Hepatocyte (in vitro differentiated cells): ENCODE measurements around the gene PSMB3. TPM values are rescaled to one million over a fixed set of nuclear protein-coding genes. Genes with fewer than 3 reads are reported as not detected.

Experiments used
- DNase-seq: peaks from one replicate; pipeline ENCODE4 v3.0.0-alpha.2; 2016; ENCODE audit warnings: low spot score
- H2AFZ ChIP-seq: fragments of 200-600 bp; sonication (generic); 2 replicates; pipeline ENCODE4 v1.6.0; 2016; ENCODE audit warnings: antibody characterized with exemption, mild to moderate bottlenecking
- H3K27ac ChIP-seq: fragments of 200-600 bp; sonication (generic); 2 replicates; pipeline ENCODE4 v1.5.1; 2016; ENCODE audit warnings: mild to moderate bottlenecking
- H3K27me3 ChIP-seq: fragments of 200-600 bp; sonication (generic); 2 replicates; pipeline ENCODE4 v1.6.1; 2016
- H3K36me3 ChIP-seq: fragments of 200-600 bp; sonication (generic); replicated peaks from 2 replicates; pipeline ENCODE4 v1.5.1; 2016; ENCODE audit warnings: low read depth; ENCODE audit not compliant: insufficient read depth
- H3K4me1 ChIP-seq: fragments of 200-600 bp; sonication (generic); 2 replicates; pipeline ENCODE4 v1.5.1; 2016; ENCODE audit warnings: mild to moderate bottlenecking, moderate library complexity; ENCODE audit not compliant: insufficient read depth
- H3K4me2 ChIP-seq: fragments of 200-600 bp; sonication (generic); 2 replicates; pipeline ENCODE4 v1.6.0; 2016
- H3K4me3 ChIP-seq: fragments of 200-600 bp; sonication (generic); 2 replicates; pipeline ENCODE4 v1.5.1; 2016; ENCODE audit warnings: mild to moderate bottlenecking
- H3K79me2 ChIP-seq: fragments of 200-600 bp; sonication (generic); 2 replicates; pipeline ENCODE4 v1.6.0; 2017; ENCODE audit warnings: mild to moderate bottlenecking
- H3K9me2 ChIP-seq: fragments of 200-600 bp; sonication (generic); replicated peaks from 2 replicates; pipeline ENCODE4 v1.6.0; 2017; ENCODE audit warnings: mild to moderate bottlenecking; ENCODE audit not compliant: insufficient read depth
- H3K9me3 ChIP-seq: fragments of 200-600 bp; sonication (generic); 2 replicates; pipeline ENCODE4 v1.5.1; 2016; ENCODE audit warnings: low read depth, mild to moderate bottlenecking
- H4K20me1 ChIP-seq: fragments of 200-600 bp; sonication (generic); 2 replicates; pipeline ENCODE4 v1.6.0; 2016; ENCODE audit warnings: mild to moderate bottlenecking; ENCODE audit not compliant: insufficient read depth, poor library complexity, severe bottlenecking
- CTCF ChIP-seq: fragments of 200-600 bp; sonication (generic); IDR thresholded peaks from 2 replicates; pipeline ENCODE4 v1.5.1; 2016; ENCODE audit warnings: antibody characterized with exemption, mild to moderate bottlenecking; ENCODE audit not compliant: poor library complexity
- EZH2 ChIP-seq: fragments of 200-600 bp; sonication (generic); IDR thresholded peaks from 2 replicates; pipeline ENCODE4 v1.6.1; 2016; ENCODE audit warnings: antibody characterized with exemption, mild to moderate bottlenecking, borderline replicate concordance
- EZH2phosphoT487 ChIP-seq: fragments of 200-600 bp; sonication (generic); IDR thresholded peaks from one replicate; pipeline ENCODE4 v1.6.1; 2018; ENCODE audit warnings: antibody characterized with exemption, mild to moderate bottlenecking, low read depth, moderate library complexity; ENCODE audit not compliant: unreplicated experiment, severe bottlenecking
- WGBS: methylation state at CpG from one replicate; pipeline ENCODE4 v1.1.6; 2016; ENCODE audit warnings: low lambda C conversion rate; ENCODE audit errors: missing lambda C conversion rate; 5-methylcytosine and 5-hydroxymethylcytosine counted together
- polyA plus RNA-seq: library from polyadenylated mRNA; unstranded; fragments of >200 nt; fragmentation: Nextera tagmentation; extraction: Ambion mirVana; gene quantifications from 2 replicates; pipeline ENCODE4 v1.2.1, GENCODE V29; 2016
- total RNA-seq: library from RNA; depleted of rRNA; stranded (reverse); fragments of >200 nt; gene quantifications from 2 replicates; pipeline ENCODE4 v1.2.3, GENCODE V29; 2014

PSMB3 gene
- total and polyA plus RNA-seq, 2 experiments from 2014 or later, result 127 to 275 TPM

GRCh38 chr17:38709864-38710603 is 42.5 kb upstream of the PSMB3 start:
- Histone ChIP-seq H3K27me3 (no peaks in the 10 kb centered on the region), H3K4me2 (no peak overlapping the region), H3K4me3 (no peak overlapping the region), H3K36me3 (no peaks in the 10 kb centered on the region), H3K9me2 (no peaks in the 10 kb centered on the region), H3K79me2 (peaks cover 31% of the 10 kb centered on the region), H3K9me3 (no peaks in the 10 kb centered on the region), H3K4me1 (peaks cover 7% of the 10 kb centered on the region), H3K27ac (no peak overlapping the region), H2AFZ (no peak overlapping the region), H4K20me1 (peaks cover 21% of the 10 kb centered on the region)
- TF ChIP-seq CTCF (no peak), EZH2 (no peak), EZH2phosphoT487 (no peak)
- 76% methylated on average over 13 of the region's 13 CpGs for WGBS
- no peak for DNase-seq

- Histone ChIP-seq H3K4me2 (no peak overlapping the region), H3K79me2 (peaks cover 31% of the 10 kb centered on the region), H3K4me1 (peaks cover 7% of the 10 kb centered on the region), H3K27me3 (no peaks in the 10 kb centered on the region), H4K20me1 (peaks cover 21% of the 10 kb centered on the region), H2AFZ (no peak overlapping the region), H3K27ac (no peak overlapping the region), H3K36me3 (no peaks in the 10 kb centered on the region), H3K4me3 (no peak overlapping the region), H3K9me3 (no peaks in the 10 kb centered on the region), H3K9me2 (no peaks in the 10 kb centered on the region)
- no peak for DNase-seq
- TF ChIP-seq EZH2 (no peak), EZH2phosphoT487 (no peak), CTCF (no peak)
- 100% methylated on average over 3 of the region's 3 CpGs for WGBS
Measured at GRCh38 chr17:38710604-38710962, 42.0 kb upstream of the PSMB3 start.

- no peak overlapping the region for H3K27ac ChIP-seq
- no peak for DNase-seq
- TF ChIP-seq EZH2 (no peak), CTCF (no peak), EZH2phosphoT487 (no peak)
- no peaks in the 10 kb centered on the region for H3K27me3 ChIP-seq
- 74% methylated on average over 5 of the region's 5 CpGs for WGBS
- H3K4me2 ChIP-seq, result no peak overlapping the region
- peaks cover 27% of the 10 kb centered on the region for H3K79me2 ChIP-seq
- H3K9me2 ChIP-seq, result no peaks in the 10 kb centered on the region
- H3K4me3 ChIP-seq, result no peak overlapping the region
- H3K36me3 ChIP-seq, result no peaks in the 10 kb centered on the region
- H2AFZ ChIP-seq, result no peak overlapping the region
- H3K4me1 ChIP-seq, result peaks cover 7% of the 10 kb centered on the region
- no peaks in the 10 kb centered on the region for H3K9me3 ChIP-seq
- peaks cover 21% of the 10 kb centered on the region for H4K20me1 ChIP-seq
Measured at GRCh38 chr17:38710985-38711384, 41.6 kb upstream of the PSMB3 start.
